Cerebellar nuclear complex (tissue), 1 donor: Measurements from ENCODE around the gene PSG5.
"Not testable (repeated sequence)": the region's sequence is repeated elsewhere in the genome, so short reads cannot be mapped to it uniquely, and the experiment has no call there.

Experiments
- DNase-seq, 2 experiments: peaks; one replicate each; lab custom pipeline; 2025; lab: John Stamatoyannopoulos, UW

Gene PSG5

DNA sequence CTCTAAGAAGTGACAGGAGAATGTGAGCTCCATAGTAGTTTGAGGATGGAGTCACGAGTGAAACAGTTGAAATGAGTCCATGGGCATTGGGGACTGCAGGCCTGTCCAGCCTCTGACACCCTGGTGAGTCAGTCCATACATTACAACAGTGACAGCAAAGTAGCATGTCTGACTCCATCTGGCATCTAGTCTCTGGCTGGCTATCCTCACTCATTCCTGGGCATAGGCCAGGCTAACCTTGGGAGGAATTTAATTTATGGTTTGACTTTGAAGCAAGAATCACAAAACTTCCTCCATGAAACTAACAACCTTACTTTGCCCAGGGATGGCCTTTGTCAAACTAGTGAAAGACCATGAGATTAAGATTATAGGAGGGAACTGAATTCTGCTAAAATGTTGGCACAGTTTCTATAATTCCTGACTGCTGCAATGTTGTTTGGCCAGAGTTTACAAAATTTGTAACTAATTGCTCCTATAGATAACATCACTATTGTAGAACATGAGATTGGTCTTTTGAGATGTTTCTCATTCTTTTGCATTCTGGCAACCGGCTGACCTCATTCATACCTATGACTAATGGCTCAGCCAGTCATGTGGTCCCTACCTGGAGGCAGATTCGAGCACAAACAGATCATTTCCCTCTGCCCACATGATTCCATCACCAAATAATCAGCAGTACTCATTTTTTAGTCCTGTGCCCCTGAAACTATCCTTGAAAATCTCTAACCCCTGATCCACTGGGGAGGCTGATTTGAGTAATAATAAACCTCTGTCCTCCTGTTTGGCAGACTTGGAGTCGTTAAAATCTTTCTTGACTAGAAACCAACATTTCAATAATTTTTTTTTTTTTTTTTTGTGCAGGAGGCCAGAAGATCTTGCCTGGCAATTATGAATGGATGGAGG lies 4.2 kb downstream of the PSG5 start:
- not testable (repeated sequence) for DNase-seq

DNA sequence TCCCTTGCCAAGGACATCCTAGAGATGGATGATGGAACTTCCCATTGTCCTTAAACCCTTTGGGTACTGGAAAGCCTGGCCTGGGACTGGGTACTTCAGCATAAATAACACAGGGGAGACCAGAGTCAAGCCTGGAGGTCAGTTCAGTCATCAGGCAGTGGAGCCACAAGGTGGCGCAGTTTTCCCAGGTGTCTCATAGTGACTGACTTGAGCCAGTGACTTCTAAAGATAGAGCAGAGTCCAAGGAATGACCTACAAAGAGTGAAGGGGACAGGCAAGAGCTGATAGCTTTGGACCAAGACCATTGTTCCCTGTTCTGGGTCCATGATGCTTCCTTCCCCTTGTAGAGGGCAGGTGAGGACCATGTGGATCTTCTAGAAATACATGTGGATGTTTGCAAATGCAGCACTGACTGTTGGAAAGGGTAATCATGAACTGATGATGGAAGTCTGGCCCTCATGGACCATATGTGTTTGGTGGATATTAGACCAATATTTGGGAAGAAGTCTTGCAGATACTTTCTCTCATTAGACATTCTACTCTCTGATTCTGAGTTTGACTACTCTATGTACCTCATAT lies 6.7 kb downstream of the PSG5 start:
- not testable (repeated sequence) for DNase-seq

DNA sequence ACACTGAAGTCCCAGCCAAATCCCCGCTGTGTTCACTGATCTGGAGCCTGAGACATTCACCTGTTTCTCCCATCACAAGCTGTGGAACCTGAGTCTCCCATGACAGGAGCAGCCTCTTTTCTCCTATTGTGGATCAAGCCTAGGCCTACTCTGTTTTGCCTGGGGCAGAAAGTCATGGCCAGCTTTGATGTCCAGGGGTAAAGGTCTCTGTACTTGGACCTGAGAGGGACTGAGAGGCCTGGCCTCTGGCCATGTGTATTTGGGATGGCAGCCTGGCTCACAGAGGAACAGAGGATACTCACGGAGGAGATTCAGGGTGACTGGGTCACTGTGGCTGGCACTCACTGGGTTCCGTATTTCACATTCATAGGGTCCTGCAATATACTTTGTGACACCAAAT lies 7.8 kb downstream of the PSG5 start:
- not testable (repeated sequence) for DNase-seq

DNA sequence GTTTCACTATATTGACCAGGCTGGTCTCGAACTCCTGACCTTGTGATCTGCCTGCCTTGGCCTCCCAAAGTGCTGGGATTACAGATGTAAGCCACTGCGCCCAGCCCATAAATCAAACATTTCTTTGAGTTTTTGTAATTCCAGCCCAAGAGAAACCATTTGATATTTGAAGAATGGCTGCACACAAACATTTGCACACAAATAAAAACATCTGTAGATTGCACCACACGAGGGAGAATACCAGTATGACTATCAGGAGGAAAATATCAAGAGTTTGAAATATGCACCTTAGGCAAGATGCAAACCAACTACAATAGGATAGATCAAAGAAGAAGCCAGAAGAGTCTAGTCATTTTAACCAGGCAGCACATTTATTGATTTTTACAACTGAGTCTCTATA lies 20.4 kb downstream of the PSG5 start:
- not testable (repeated sequence) for DNase-seq

DNA sequence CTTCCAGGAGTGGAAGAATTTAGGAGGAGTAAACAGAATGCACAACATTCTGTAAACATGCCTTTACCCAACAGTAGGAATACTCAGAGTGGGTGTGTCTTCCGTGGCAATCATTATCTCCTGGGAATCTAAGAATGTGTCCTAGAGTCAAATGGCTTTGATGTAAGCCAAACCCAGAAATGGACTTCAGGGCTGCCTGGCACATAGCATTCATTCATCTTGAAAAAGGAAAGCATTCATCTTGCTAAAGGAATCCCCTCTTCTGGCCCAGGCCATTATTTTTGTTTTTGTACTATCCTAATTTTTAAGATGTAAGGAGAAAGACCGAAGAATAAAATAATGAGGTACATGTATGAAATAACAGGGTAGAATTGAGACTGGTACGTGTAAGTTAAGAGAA lies 23.2 kb downstream of the PSG5 start:
- DNase-seq: not testable (repeated sequence)

DNA sequence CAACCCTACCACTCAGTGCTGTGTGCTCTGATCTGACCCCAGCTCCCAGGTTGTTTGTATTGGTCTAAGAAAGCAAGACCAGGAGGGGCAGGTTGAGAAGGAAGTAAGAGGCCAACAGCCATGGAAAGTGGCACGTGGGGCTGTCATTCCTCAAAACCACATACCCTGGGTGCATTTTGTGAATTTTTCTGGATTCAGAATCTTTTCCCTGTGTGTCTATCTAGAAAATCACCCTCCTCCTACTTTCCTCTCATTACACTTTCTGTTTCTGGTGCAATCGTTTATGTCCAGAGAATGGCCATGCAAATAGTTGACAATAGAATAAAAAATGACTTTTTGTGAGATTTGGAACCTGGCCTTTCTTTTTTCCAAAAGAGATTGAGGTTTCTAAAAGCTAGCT lies 24.1 kb downstream of the PSG5 start:
- DNase-seq: not testable (repeated sequence)

DNA sequence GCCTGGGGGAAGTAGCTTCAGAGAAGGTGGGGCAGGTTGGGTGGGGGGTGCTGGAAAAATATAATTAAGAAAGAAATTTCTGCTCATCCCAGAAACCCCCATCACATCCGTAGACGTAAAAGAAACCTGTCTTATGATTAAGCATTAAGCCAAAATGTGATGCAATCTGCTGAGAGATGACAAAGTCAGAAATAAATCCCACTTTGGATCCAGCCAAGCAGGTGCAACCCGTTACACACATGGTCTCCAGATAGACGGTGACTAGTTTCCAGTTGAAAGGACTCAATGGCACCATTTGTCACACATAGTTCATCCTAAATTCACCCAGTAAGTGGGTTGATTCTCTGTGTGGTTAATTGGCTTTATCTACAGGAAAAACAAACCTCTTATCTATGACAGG lies 34.1 kb downstream of the PSG5 start:
- DNase-seq: no peak

DNA sequence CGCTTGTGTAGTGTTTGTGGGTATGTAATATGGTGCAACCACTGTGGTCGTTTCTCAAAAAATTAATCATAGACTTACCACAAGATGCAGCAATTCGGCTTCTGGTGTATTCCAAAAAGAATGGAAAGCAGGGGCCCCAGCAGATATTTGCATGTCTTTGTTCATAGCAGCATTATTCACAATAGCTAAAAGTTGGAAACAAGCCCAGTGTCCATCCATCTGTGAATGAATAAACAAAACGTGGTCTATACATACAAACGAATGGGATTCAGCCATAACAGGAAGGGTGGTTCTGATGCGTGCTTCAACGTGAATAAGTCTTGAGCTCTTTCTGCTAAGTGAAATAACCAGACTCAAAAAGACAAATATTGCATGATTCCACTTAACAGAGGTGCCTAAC lies 36.5 kb downstream of the PSG5 start:
- DNase-seq: not testable (repeated sequence)

DNA sequence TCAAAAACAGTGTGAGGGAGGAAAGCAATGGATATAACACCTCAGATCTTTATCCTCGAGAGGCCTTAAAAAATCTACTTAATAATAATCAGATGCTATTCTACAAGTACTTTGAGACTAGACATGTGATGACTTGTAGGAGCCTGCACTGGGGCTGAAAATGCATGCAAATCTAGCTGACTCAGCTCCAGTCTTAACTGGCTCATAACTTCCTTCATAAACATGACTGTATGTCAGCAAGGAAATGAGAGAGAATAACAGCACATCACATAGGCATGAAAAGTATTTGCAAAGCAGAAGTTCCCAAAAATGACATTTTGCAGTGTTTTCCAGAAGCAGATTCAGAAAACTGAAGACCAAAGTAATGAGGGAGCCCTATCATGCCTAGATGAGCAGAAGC lies 38.1 kb downstream of the PSG5 start:
- no peak for DNase-seq

DNA sequence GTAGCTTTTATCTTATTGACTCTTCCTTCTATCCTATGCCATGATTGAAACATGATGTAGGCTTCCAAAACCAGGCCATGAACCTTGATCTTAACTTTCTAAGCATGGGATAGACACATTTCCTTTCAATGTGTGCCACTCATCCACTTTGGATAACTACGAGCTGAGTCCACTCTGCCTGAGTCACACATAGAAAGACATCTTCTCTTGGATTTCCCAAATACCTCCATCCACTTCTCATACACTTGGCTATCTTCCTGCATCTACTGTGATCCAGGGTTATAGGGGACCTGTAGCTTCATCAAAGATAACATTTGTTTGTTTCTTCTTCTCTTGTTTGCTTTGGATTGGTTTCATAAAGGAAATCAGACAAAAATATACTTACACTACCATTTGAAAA lies 44.6 kb downstream of the PSG5 start:
- DNase-seq: not testable (repeated sequence)

DNA sequence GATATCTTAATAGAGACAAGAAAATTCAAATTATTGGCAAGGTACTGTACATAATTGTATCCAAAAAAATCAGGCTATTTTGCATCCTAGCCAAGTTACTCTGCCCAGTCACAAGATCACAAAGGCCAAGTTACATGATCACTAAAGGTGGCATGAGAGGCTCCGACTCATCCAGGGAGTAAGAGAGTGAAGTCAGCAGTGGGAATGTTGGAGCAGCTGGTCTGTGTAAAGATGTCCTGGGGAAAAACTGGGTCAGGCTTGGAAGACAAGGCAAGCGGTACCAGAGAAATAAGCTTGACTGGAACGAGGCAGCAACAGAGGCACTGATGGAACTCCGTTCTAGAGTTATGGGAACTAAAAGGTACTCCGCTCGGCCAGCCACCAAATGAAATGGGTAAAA lies 53.6 kb downstream of the PSG5 start:
- DNase-seq: no peak

DNA sequence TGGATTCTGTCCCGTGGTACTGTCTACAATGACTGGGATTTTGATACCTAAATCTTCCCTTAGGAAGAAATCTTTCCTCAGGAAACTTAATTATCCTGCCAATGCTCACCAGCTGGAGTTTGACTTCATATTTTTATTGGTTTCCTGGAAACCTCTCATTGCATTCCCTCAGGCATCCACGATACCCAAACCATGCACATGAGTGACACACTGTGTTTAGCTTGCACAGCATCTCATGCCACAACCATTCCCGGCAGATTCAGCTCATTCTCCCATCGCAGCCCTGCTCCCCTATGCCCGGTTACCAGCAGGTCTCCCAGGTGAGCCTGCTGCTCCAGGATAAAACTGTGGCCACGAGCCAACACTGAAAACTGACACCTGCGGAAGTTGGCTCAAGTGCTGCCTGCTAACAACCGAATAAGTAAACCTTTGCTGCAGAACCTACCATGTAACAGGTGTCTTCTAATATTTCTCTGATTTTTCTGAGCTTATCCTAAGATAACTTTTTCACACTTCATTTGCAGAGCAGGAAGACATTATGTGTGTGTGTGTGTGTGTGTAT lies 55.0 kb downstream of the PSG5 start:
- not testable (repeated sequence) for DNase-seq

DNA sequence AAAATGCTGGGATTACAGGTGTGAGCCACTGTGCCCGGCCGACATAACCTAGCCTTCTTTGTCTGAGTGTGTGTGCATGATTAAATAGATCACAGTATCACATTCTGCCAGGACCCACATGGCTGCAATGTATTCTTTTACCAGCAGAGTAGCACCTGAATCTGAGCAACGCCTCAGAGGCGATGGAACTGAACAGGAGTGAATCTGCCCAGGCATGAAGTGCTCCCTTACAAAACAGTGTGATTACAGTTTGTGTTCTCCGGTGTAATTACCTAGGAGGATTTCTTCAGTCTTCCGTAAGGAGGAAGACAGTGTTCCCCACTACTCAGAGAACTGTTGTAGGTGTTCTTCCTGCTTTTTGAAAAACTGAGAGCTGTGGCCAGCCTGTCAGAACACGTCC lies 57.1 kb downstream of the PSG5 start:
- DNase-seq: not testable (repeated sequence)

DNA sequence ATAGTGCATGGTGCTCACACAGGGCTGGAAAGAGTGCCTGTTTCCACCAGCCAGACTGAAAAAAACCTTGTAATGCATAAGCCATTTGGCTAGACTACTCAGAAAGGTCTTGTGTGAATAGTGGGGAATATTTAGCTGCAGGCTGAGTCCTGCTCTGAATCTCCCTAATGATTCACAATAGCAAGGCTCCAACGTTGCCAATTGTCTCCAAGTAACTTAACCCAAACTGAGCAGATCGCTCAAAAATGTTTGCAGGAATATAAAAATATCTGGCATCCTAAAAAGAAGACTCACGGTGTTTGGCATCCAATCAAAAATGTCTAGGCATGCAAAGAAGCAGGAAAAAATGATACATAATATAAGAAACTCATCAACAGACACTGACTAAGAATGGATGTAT lies 59.0 kb downstream of the PSG5 start:
- DNase-seq: not testable (repeated sequence)

DNA sequence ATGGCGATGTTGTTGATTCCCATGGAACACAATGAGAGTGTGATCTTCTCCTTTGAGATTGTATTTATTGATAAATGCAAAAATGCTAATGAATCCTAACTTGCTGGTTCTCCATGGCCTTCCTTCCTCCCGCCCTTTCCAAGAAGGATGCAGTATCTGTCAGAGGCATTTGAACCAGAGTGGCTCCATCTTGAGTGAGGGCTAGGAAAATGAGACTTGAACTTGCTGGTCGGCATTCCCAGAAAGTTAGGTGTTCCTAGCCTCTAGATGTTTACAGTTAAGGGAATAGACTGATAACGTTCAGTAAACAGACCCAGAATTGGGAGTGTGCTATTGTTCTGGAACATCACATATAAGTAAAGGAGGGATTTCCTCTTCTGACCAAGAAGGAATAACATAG lies 59.6 kb downstream of the PSG5 start:
- DNase-seq: no peak

DNA sequence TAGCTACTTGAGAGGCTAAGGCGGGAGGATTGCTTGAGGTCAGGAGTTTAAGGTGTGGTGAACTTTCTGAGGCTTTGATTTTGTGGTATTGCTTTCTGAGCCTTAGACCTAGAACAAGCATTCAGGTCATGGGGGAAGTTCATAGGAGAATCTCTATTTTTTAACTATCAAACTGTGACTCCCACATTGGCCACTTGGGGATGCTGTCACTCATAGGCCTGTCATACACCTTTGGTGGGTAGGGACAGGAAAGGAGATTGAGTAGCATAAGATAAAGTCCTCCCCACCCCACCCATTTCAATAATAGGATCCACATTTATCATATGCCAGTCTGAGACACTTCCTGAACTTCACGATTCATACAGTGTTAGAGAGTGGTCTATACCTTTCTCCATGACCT lies 62.0 kb downstream of the PSG5 start:
- DNase-seq: no peak

DNA sequence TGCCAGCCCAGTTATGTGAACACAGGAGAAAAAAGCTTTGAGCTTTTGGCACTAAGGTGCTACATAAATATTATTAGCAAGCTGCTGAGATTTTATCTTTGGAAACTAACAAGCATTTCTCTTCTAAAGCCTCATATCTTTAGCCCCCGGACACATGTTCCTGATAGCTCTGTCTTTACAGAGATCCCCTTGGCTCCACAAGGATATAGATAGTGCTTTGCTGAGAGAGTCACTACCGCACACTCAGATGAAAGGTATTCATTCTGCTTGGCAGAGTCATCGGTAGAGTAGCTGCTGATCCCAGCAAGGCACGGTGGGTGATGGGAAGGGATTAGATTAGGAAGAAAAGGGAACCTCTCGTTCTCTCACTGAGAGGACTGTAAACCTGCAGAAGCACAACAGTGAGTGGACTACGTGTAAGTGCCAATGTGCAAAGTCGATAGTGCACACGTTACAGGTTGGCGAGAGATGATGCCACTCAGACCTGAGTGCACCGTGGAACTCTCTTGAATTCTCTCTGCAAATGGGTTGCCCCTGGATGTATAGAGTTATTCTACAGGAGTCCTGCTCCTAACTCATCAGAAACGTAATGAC lies 65.8 kb downstream of the PSG5 start:
- not testable (repeated sequence) for DNase-seq

DNA sequence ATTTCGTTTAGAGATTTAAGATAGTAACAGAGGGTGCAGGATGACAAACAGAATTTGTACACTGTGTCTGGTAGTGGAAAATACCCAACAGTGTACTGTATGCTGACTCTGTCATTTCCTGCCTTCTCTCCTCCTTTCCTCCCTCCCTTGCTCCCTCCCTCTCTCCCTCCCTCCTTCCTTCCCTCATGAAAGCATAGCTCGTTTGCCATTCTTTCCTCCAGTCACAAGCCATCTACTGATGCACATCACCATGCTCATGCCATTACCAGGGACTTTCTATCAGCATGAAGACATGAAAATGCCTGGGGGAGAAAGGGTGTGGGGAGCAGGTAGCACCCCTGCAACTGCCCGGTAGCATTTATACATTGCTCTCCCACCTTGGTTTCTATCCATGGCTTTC lies 66.8 kb downstream of the PSG5 start:
- DNase-seq: not testable (repeated sequence)
